ENCODE data around the gene C4orf36.
A peak's percentile ranks its signal among the peaks of the same experiment; 100 is the strongest.

Gene C4orf36

GRCh38 chr4:86853209-86853608 lies 39.0 kb downstream of the C4orf36 start:
- DNase-seq = no peak

DNA sequence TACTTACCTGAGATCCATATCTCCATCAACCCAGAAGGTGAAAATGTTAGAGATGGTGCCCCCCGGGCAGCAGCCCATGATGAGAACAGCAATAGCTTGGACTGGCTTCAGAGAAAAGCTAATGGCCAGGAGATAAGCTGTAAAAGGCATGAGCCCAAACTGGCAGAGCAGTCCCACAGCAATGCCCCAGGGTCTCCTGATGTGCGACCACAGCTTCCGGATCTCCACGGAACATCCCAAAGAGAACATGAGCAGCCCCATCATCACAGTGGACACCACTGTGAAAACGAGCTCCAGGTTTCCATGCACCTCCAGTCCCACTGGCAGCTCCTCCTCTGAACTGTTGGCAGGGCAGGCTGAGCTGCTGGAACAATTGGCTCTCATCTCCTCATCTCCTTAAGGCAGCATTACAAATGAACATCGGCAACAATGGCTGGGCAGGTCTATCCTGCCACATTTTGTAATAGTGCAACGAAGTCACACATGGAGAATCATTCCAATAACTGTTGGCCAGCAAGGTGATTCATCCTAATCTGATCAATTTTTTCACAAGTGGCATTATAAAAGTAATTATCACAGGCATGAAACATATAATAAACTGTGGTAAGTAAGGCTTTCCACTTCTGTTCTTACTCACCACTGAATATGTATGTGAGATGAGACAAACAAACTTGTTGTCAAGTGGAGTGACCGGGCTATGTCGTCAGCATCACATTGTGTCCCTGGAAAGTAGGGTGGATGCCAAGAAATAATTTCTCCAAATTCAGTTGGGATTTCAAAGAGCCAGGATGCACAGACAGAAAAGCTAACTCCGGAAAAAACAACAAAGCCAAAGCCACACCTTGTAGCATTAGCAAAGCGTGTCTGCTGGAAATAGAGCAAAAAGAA lies 43.2 kb downstream of the C4orf36 start, which contains the start of gene SLC10A6:
SLC10A6 (minus strand) TSS at position 653 of the 888 bp plus-strand sequence; CDS start at position 384, 269 bp downstream.
- DNase-seq = no peak

DNA sequence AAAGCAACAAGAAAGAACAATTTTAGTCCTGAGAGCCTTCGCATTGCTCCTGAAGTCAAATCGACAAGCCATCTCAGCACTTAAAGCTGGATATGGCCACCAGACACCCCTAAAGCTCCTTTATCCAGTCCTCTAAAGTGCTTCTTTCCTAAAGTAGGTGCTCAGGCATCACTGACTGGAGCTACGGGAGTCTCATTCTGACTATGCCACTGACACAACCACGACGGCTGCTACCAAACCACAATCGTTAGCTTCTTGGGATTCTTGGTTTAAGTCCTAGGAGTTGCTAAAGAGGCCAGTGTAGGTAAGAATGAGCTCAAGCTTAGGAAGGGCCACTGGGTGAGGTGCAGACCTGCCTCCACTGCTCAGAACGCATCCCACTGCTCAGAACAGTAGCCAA lies 44.1 kb downstream of the C4orf36 start:
- DNase-seq = no peak

DNA sequence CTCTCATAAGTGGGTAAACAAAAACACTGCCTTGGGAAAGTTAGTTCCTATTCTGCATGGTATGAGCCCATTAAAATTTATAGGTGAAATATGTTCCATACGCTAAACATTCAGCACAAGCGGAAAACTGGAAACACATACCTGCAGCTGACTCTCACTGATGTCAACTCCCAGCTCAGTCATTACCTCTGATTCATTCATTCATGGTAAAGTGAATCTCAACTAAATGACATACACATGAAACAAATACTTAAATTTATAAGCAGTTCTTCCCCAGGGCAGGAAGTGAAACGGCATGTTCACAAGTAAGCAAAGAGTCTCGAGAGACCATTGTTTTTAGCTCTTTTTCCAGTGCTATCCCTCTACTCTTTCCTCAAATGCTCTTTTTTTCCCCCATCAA lies 44.7 kb downstream of the C4orf36 start:
- no peak for DNase-seq

DNA sequence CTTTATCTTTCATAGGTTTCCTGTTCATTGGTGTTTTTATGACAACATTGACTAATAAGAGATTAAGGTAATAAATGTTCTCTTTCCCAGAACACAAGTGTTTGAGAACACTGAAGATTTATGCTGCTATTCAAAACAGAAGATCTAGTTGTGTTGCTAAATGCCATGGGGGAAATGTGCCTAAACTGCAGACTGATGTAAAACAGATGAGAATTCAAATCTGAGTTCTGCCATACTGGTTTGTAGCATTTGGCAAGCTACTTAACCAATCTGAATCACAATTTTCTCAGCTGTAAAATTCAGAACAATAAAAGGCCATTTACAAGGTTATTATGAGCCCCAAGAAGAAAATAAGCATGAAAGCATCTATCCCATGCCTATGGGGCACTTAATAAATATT lies 45.3 kb downstream of the C4orf36 start:
- DNase-seq = no peak

GRCh38 chr4:86845593-86845992 lies 46.6 kb downstream of the C4orf36 start:
- no peak for DNase-seq

DNA sequence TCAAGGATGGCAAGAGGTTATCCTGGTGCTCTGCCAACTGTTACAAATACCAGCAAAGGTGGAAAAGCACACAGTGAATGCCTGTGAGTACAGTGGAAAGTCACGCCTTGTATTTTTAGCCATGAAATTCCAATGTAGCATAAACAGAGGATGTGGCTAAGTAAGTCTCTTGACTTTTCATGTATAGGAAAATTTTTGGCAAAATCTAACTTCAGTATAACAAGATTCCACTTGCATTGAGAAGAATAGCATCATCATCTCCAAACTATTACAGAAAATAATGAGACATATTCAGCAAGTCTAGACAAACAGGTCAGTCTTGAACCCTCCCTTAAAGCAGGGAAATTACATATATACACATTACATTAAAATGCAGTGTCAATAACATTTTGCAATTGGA lies 50.9 kb downstream of the C4orf36 start:
- no peak for DNase-seq

DNA sequence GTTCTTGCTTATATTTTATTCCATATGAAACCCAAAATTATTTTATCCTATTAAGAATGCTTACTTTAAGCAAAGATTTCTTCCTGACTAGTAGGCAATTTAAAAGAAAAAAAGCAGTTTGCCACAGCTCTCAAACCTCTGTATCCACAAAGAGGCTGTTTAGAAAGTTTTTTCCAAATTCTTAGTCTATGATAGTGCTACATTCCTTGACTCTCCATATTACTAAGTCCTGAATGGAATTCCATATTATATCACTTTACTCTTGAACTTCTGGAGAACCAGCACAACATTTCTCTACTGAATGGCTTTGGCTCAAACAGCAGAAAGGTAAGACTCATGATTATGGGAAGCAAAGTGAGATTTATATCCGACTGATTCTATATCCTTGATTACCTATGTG lies 51.4 kb downstream of the C4orf36 start:
- no peak for DNase-seq

GRCh38 chr4:86837691-86838503 lies 54.3 kb downstream of the C4orf36 start:
- peak; percentile 10 for DNase-seq

DNA sequence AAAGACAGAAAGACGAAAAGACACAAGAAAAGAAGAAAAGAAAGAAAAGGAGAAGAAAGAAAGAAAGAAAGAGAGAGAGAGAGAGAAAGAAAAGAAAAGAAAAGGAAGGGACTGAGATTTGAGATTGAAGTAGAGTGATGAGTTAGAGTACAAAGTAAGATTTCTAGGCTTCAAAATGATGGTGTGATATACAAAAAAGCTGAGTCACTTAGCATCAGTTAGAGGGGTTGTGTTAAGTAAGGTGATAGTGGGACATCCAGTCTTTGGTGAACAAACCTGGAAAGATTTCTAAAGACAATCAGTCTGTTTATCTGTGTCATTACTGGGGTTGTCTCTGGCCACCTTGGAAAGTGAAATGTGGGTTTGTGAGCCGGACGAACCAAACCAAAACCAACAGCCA lies 56.5 kb downstream of the C4orf36 start:
- DNase-seq = no peak

GRCh38 chr4:86834901-86835300 lies 57.3 kb downstream of the C4orf36 start:
- no peak for DNase-seq

DNA sequence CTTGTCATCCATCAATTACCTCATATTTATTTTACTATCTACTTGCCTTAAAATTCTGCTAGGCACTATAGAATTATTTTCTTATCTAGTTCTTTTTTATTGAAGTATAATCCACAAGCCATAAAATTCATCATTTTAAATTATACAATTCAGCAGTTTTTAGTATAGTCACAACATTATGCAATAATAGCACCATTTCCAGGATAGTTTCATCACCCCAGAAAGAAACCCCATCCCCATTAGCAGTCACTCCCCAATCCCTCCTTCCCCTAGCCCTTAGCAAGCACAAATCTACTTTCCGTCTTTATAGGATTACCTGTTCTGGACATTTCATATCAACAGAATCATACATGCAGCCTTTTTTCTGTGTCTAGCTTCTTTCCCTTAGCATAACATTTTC lies 58.6 kb downstream of the C4orf36 start:
- DNase-seq = no peak

DNA sequence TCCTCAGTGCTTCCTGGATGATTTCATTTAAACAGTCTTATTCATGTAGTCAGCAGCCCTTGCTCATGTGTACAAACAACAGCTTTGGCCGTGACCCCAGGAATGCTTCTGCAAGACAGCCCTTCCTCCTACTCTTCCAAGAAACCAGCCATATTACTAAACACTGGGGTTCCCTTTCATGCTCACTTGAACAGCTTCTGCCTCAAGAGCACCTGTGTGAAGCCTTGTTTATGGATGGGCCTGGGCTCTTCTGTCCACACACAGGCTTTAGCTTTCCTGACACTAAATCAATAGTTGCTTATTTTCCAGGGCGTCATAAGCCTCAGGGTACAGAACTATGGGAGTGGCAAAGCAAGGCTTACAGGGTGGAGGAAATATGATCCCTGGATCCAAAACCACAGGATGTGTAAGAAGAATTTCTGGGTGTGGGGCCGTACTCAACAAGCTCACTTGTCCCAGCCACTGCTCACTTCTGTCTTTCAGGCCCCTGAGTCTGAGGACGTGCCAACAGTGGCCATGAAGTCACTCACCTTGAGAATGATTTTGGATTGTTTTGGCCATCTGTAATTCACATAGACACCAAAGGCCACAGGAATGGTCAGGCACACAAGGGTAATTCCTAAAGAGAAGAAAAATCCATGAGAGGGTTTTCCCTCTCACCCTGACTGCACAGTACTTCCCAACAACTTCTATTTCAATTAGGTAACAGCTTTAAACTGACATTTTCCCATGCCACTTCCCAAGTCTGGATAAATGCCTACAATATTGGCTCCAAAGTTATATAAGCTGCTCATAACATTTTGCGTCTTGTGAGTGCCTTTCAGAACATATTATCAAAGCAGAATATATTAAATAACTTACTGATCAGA lies 60.7 kb downstream of the C4orf36 start:
- DNase-seq = no peak

All from NCI-H1092 (cell line).